Astrocyte (in vitro differentiated cells and primary cell): ENCODE data around the gene C22orf39. TPM values are rescaled to one million over a fixed set of nuclear protein-coding genes. Genes with fewer than 3 reads are reported as not detected.

ENCODE experiments used
- DNase-seq: peaks from one replicate; pipeline ENCODE4 v3.0.0-alpha.2; 2010; ENCODE audit warnings: low read depth
- FAIRE-seq: peaks from 2 replicates; lab custom pipeline; 2011; peaks lifted over from hg19 to GRCh38; lab: Jason Lieb, UNC
- H2AFZ ChIP-seq: 2 replicates; pipeline ENCODE4 v1.6.0; 2012; ENCODE audit warnings: low read depth, low read length, inconsistent platforms
- H3K27ac ChIP-seq: 2 replicates; pipeline ENCODE4 v1.5.1; 2011; ENCODE audit warnings: low read depth, low read length, inconsistent platforms
- H3K27me3 ChIP-seq: 2 replicates; pipeline ENCODE4 v1.6.0; 2011; ENCODE audit warnings: low read length, inconsistent platforms; ENCODE audit not compliant: insufficient read depth
- H3K36me3 ChIP-seq: 2 replicates; pipeline ENCODE4 v1.5.1; 2011; ENCODE audit warnings: low read length, inconsistent platforms; ENCODE audit not compliant: insufficient read depth
- H3K4me1 ChIP-seq: 2 replicates; pipeline ENCODE4 v1.5.1; 2011; ENCODE audit warnings: low read length, inconsistent platforms; ENCODE audit not compliant: insufficient read depth
- H3K4me2 ChIP-seq: 2 replicates; pipeline ENCODE4 v1.6.0; 2012; ENCODE audit warnings: low read length, inconsistent platforms
- H3K4me3 ChIP-seq: 2 replicates; pipeline ENCODE4 v1.5.1; 2011; ENCODE audit warnings: low read depth, mild to moderate bottlenecking, low read length, inconsistent platforms; ENCODE audit not compliant: insufficient read depth
- H3K79me2 ChIP-seq: 2 replicates; pipeline ENCODE4 v1.6.0; 2012; ENCODE audit warnings: mild to moderate bottlenecking, low read length, inconsistent platforms; ENCODE audit not compliant: insufficient read depth
- H3K9ac ChIP-seq: 2 replicates; pipeline ENCODE4 v1.6.0; 2012; ENCODE audit warnings: mild to moderate bottlenecking, low read length, inconsistent platforms
- H3K9me3 ChIP-seq: 2 replicates; pipeline ENCODE4 v1.5.1; 2012; ENCODE audit warnings: low read depth, mild to moderate bottlenecking, low read length, inconsistent platforms; ENCODE audit not compliant: insufficient read depth
- H4K20me1 ChIP-seq: 2 replicates; pipeline ENCODE4 v1.6.0; 2012; ENCODE audit warnings: low read length, inconsistent platforms; ENCODE audit not compliant: insufficient read depth
- H3K27ac Mint-ChIP-seq: one replicate; pipeline ENCODE4 v1.8.0; 2021; ENCODE audit warnings: mild to moderate bottlenecking, mixed read lengths; ENCODE audit not compliant: unreplicated experiment
- H3K27me3 Mint-ChIP-seq: one replicate; pipeline ENCODE4 v1.8.0; 2021; ENCODE audit warnings: low read depth, mixed read lengths; ENCODE audit not compliant: unreplicated experiment
- H3K36me3 Mint-ChIP-seq: one replicate; pipeline ENCODE4 v1.8.0; 2021; ENCODE audit warnings: low read depth, mixed read lengths; ENCODE audit not compliant: unreplicated experiment
- H3K4me1 Mint-ChIP-seq: one replicate; pipeline ENCODE4 v1.8.0; 2021; ENCODE audit warnings: low read depth, mixed read lengths; ENCODE audit not compliant: unreplicated experiment
- H3K4me3 Mint-ChIP-seq: one replicate; pipeline ENCODE4 v1.8.0; 2021; ENCODE audit warnings: mild to moderate bottlenecking, moderate library complexity, mixed read lengths; ENCODE audit not compliant: unreplicated experiment
- H3K9me3 Mint-ChIP-seq: one replicate; pipeline ENCODE4 v1.8.0; 2021; ENCODE audit warnings: mild to moderate bottlenecking, mixed read lengths; ENCODE audit not compliant: unreplicated experiment
- CTCF ChIP-seq: IDR thresholded peaks from 2 replicates; pipeline ENCODE4 v1.5.1; 2011; ENCODE audit warnings: low read depth, mild to moderate bottlenecking, inconsistent platforms, low read length, moderate library complexity; ENCODE audit not compliant: insufficient read depth
- EZH2 ChIP-seq: IDR thresholded peaks from 2 replicates; pipeline ENCODE4 v1.6.1; 2012; ENCODE audit warnings: mild to moderate bottlenecking, low read length, inconsistent platforms; ENCODE audit not compliant: insufficient read depth
- total RNA-seq: library from RNA; stranded (reverse); gene quantifications from 2 replicates; pipeline ENCODE4 v1.2.1, GENCODE V29; 2021

Gene C22orf39
- total RNA-seq, 1 donor from 2014 or later, result 14.5 TPM

GRCh38 chr22:19407649-19408606, 39.6 kb downstream of the C22orf39 start:
- FAIRE-seq (no peak), DNase-seq (no peak)
- Histone ChIP-seq H3K4me3 (no peak overlapping the region), H3K4me2 (no peak overlapping the region), H4K20me1 (peaks cover 56% of the 10 kb centered on the region), H3K9ac (no peak overlapping the region), H3K4me1 (no peaks in the 10 kb centered on the region), H3K36me3 (peaks cover 27% of the 10 kb centered on the region), H3K9me3 (no peaks in the 10 kb centered on the region), H3K27me3 (no peaks in the 10 kb centered on the region), H2AFZ (no peak overlapping the region), H3K27ac (no peak overlapping the region), H3K79me2 (peaks cover 29% of the 10 kb centered on the region)
- no peak overlapping the region for H3K27ac Mint-ChIP-seq
- no peak overlapping the region for H3K4me3 Mint-ChIP-seq
- TF ChIP-seq CTCF, result no peak
- no peak for TF ChIP-seq EZH2
- H3K27me3 Mint-ChIP-seq, result no peaks in the 10 kb centered on the region
- peaks cover 7% of the 10 kb centered on the region for H3K4me1 Mint-ChIP-seq
- H3K36me3 Mint-ChIP-seq, result peaks cover 32% of the 10 kb centered on the region
- no peaks in the 10 kb centered on the region for H3K9me3 Mint-ChIP-seq

GRCh38 chr22:19406846-19407245, 40.7 kb downstream of the C22orf39 start:
- H3K79me2 ChIP-seq, result peaks cover 18% of the 10 kb centered on the region
- Mint-ChIP-seq H3K9me3 (peaks cover 2% of the 10 kb centered on the region), H3K36me3 (peaks cover 32% of the 10 kb centered on the region), H3K4me3 (no peak overlapping the region), H3K27me3 (no peaks in the 10 kb centered on the region), H3K27ac (no peak overlapping the region), H3K4me1 (peaks cover 2% of the 10 kb centered on the region)
- TF ChIP-seq EZH2 (no peak), CTCF (no peak)
- no peaks in the 10 kb centered on the region for H3K27me3 ChIP-seq
- no peak for DNase-seq
- no peak overlapping the region for H3K4me3 ChIP-seq
- H3K9me3 ChIP-seq, result no peaks in the 10 kb centered on the region
- FAIRE-seq, result no peak
- H2AFZ ChIP-seq, result no peak overlapping the region
- no peak overlapping the region for H3K27ac ChIP-seq
- peaks cover 27% of the 10 kb centered on the region for H3K36me3 ChIP-seq
- H3K4me1 ChIP-seq, result no peaks in the 10 kb centered on the region
- peaks cover 46% of the 10 kb centered on the region for H4K20me1 ChIP-seq
- H3K9ac ChIP-seq, result no peak overlapping the region
- H3K4me2 ChIP-seq, result no peak overlapping the region
